Measurements from ENCODE around the gene RORB. TPM values are rescaled to one million over a fixed set of nuclear protein-coding genes. Genes with fewer than 3 reads are reported as not detected.

RORB gene
- total RNA-seq, 1 experiment from 2014 or later, result not detected

- H3K36me3 ChIP-seq (ENCODE audit: control insufficient read depth, insufficient read depth, low read length), result no peaks in the 10 kb centered on the region
- Mint-ChIP-seq H3K36me3 (ENCODE audit: insufficient read depth, unreplicated experiment) (no peaks in the 10 kb centered on the region), H3K4me3 (ENCODE audit: unreplicated experiment) (no peak overlapping the region), H3K9me3 (ENCODE audit: unreplicated experiment) (no peaks in the 10 kb centered on the region), H3K27ac (ENCODE audit: unreplicated experiment) (no peak overlapping the region), H3K4me1 (ENCODE audit: low read depth, unreplicated experiment) (no peaks in the 10 kb centered on the region), H3K27me3 (ENCODE audit: insufficient read depth, unreplicated experiment) (no peaks in the 10 kb centered on the region)
- H3K27me3 ChIP-seq (replicated peaks; ENCODE audit: control insufficient read depth, insufficient read depth, low read length), result no peaks in the 10 kb centered on the region
- H3K9me3 ChIP-seq, result no peaks in the 10 kb centered on the region
- CTCF ChIA-PET, result no interaction called here
- DNase-seq, result no peak
- intact Hi-C loops (cut with micrococcal nuclease; ENCODE audit: unreplicated experiment), result no loop called here
- H3K4me1 ChIP-seq, result no peaks in the 10 kb centered on the region
- no peak overlapping the region for H3K4me3 ChIP-seq (ENCODE audit: low read depth, low read length)
- TF ChIP-seq CTCF (IDR thresholded peaks at IDR 0.05; ENCODE audit: insufficient read depth in 1 of 2, low read depth in 1 of 2, low read length in 1 of 2, severe bottlenecking in 1 of 2, unreplicated experiment in 1 of 2), result no peak
- POLR2A ChIA-PET, result no interaction called here
- BruUV-seq (replicated peaks), result no TSS peak
Measured at GRCh38 chr9:74458832-74459231, 38.3 kb upstream of the RORB start.

GRCh38 chr9:74463825-74464224 is 33.3 kb upstream of the RORB start:
- no peak overlapping the region for H3K4me3 Mint-ChIP-seq (ENCODE audit: unreplicated experiment)
- TF ChIP-seq CTCF (IDR thresholded peaks at IDR 0.05; ENCODE audit: insufficient read depth in 1 of 2, low read depth in 1 of 2, low read length in 1 of 2, severe bottlenecking in 1 of 2, unreplicated experiment in 1 of 2), result no peak
- no peaks in the 10 kb centered on the region for H3K9me3 ChIP-seq
- no peak overlapping the region for H3K27ac Mint-ChIP-seq (ENCODE audit: unreplicated experiment)
- H3K4me1 ChIP-seq, result no peaks in the 10 kb centered on the region
- H3K4me1 Mint-ChIP-seq (ENCODE audit: low read depth, unreplicated experiment), result no peaks in the 10 kb centered on the region
- intact Hi-C loops (cut with micrococcal nuclease; ENCODE audit: unreplicated experiment), result no loop called here
- H3K9me3 Mint-ChIP-seq (ENCODE audit: unreplicated experiment), result no peaks in the 10 kb centered on the region
- H3K36me3 ChIP-seq (ENCODE audit: control insufficient read depth, insufficient read depth, low read length), result no peaks in the 10 kb centered on the region
- POLR2A ChIA-PET, result no interaction called here
- no peak for DNase-seq
- BruUV-seq (replicated peaks), result no TSS peak
- no peak overlapping the region for H3K4me3 ChIP-seq (ENCODE audit: low read depth, low read length)
- H3K27me3 ChIP-seq (replicated peaks; ENCODE audit: control insufficient read depth, insufficient read depth, low read length), result no peaks in the 10 kb centered on the region
- no peaks in the 10 kb centered on the region for H3K27me3 Mint-ChIP-seq (ENCODE audit: insufficient read depth, unreplicated experiment)
- CTCF ChIA-PET, result no interaction called here
- no peaks in the 10 kb centered on the region for H3K36me3 Mint-ChIP-seq (ENCODE audit: insufficient read depth, unreplicated experiment)

GRCh38 chr9:74478606-74479005 is 18.5 kb upstream of the RORB start:
- H3K27me3 ChIP-seq (replicated peaks; ENCODE audit: control insufficient read depth, insufficient read depth, low read length), result no peaks in the 10 kb centered on the region
- H3K4me3 ChIP-seq (ENCODE audit: low read depth, low read length), result no peak overlapping the region
- Mint-ChIP-seq H3K4me3 (ENCODE audit: unreplicated experiment) (no peak overlapping the region), H3K9me3 (ENCODE audit: unreplicated experiment) (no peaks in the 10 kb centered on the region), H3K27me3 (ENCODE audit: insufficient read depth, unreplicated experiment) (no peaks in the 10 kb centered on the region), H3K36me3 (ENCODE audit: insufficient read depth, unreplicated experiment) (no peaks in the 10 kb centered on the region), H3K4me1 (ENCODE audit: low read depth, unreplicated experiment) (no peaks in the 10 kb centered on the region), H3K27ac (ENCODE audit: unreplicated experiment) (no peak overlapping the region)
- no peak for DNase-seq
- ChIA-PET CTCF (no interaction called here), POLR2A (no interaction called here)
- H3K4me1 ChIP-seq, result no peaks in the 10 kb centered on the region
- no peak for TF ChIP-seq CTCF (IDR thresholded peaks at IDR 0.05; ENCODE audit: insufficient read depth in 1 of 2, low read depth in 1 of 2, low read length in 1 of 2, severe bottlenecking in 1 of 2, unreplicated experiment in 1 of 2)
- H3K36me3 ChIP-seq (ENCODE audit: control insufficient read depth, insufficient read depth, low read length), result no peaks in the 10 kb centered on the region
- intact Hi-C loops (cut with micrococcal nuclease; ENCODE audit: unreplicated experiment), result no loop called here
- no TSS peak for BruUV-seq (replicated peaks)
- H3K9me3 ChIP-seq, result no peaks in the 10 kb centered on the region
